Measurements from ENCODE around the gene NR1H2. TPM values are rescaled to one million over a fixed set of nuclear protein-coding genes. Genes with fewer than 3 reads are reported as not detected.
"Not testable (repeated sequence)": the region's sequence is repeated elsewhere in the genome, so short reads cannot be mapped to it uniquely, and the experiment has no call there.

The NR1H2 gene
- total RNA-seq, 2 experiments from 2014 or later, result 81.6 to 82.8 TPM

DNA sequence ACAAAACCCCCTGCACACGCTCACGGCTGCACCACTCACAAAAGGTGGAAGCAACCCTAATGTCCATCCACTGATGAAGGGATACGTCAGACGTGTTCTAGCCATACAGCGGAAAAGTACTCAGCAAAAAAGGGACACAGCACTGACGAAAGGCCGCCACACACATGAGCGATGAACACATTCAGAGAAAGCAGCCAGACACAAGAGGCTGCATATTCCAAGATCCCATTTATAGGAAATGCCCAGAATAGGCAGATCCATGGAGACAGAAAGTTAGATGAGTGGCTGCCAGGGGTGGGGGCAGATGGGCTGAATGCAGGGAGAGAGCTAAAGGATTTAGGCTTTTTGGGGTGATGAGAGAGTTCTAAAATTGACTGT, 11.6 kb downstream of the NR1H2 start:
- ATAC-seq (ENCODE audit: low read depth) (no peak), DNase-seq (no peak)
- peaks cover 27% of the 10 kb centered on the region for H3K4me1 Mint-ChIP-seq
- no peaks in the 10 kb centered on the region for H3K27me3 Mint-ChIP-seq
- peaks cover 25% of the 10 kb centered on the region for H3K36me3 Mint-ChIP-seq
- H3K9me3 Mint-ChIP-seq, result no peaks in the 10 kb centered on the region
- no peak overlapping the region for H3K27ac Mint-ChIP-seq
- POLR2A ChIA-PET, result no interaction called here
- H3K4me3 Mint-ChIP-seq, result no peak overlapping the region

DNA sequence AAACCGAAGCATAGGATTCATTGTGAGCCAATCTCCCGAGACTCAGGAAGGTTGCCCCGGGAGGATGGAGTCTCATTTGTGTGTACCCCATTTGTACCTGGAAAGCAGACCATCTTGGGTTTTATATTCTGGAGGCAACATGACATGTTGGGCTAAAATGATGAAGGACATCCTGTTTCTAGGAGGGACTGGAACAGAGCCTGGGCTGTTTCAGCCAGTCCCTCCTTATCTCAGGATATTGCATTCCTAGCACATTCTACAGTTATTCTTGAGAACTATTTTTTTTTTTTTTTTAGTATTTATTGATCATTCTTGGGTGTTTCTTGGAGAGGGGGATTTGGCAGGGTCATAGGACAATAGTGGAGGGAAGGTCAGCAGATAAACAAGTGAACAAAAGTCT, 14.0 kb downstream of the NR1H2 start:
- Mint-ChIP-seq H3K36me3 (peaks cover 26% of the 10 kb centered on the region), H3K4me1 (peaks cover 14% of the 10 kb centered on the region)
- not testable (repeated sequence) for H3K4me3 Mint-ChIP-seq; H3K27ac Mint-ChIP-seq; H3K9me3 Mint-ChIP-seq; DNase-seq; ATAC-seq (ENCODE audit: low read depth); H3K27me3 Mint-ChIP-seq
- POLR2A ChIA-PET, result interaction anchor here (0.7 kb wide), 1 partner anchor 880 kb away, joined by 3 read pairs; no protein-coding TSS in a partner anchor

DNA sequence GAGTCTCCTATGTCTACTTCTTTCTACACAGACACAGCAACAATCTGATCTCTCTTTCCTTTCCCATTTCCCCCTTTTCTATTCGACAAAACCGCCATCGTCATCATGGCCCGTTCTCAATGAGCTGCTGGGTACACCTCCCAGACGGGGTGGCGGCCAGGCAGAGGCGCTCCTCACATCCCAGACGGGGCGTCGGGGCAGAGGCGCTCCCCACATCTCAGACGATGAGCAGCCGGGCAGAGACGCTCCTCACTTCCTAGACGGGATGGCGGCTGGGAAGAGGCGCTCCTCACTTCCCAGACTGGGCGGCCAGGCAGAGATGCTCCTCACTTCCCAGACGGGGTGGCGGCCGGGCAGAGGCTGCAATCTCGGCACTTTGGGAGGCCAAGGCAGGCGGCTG, 14.7 kb downstream of the NR1H2 start:
- ATAC-seq (ENCODE audit: low read depth); DNase-seq: not testable (repeated sequence)
- H3K36me3 Mint-ChIP-seq, result peaks cover 26% of the 10 kb centered on the region

DNA sequence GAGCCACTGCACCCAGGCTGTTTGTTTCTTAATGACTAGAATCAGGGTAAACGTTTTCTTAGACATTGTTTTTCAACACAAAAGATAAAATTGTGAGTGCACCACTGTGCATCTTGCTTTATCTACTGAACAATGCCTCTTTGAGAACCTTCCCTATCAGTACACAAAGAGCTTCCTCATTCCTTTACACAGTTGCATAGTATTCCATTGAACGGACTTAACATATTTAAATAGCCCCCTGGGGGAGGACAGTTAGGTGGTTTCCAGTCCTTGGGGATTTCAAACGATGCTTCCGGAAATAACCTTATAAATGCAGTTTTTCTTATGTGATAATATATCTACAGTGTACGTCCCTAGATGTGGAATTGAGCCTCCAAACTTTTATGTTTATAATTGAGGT, 16.5 kb downstream of the NR1H2 start:
- Mint-ChIP-seq H3K9me3 (no peaks in the 10 kb centered on the region), H3K4me3 (no peak overlapping the region), H3K36me3 (peaks cover 23% of the 10 kb centered on the region), H3K4me1 (peaks cover 4% of the 10 kb centered on the region), H3K27ac (no peak overlapping the region), H3K27me3 (no peaks in the 10 kb centered on the region)
- DNase-seq (no peak), ATAC-seq (ENCODE audit: low read depth) (no peak)
- POLR2A ChIA-PET, result no interaction called here

More for the DNA sequence above, 14.7 kb downstream of the NR1H2 start:
- H3K27me3 Mint-ChIP-seq, H3K4me3 Mint-ChIP-seq, H3K9me3 Mint-ChIP-seq, POLR2A ChIA-PET, H3K27ac Mint-ChIP-seq: not testable (repeated sequence)
- H3K4me1 Mint-ChIP-seq, result peaks cover 12% of the 10 kb centered on the region

DNA sequence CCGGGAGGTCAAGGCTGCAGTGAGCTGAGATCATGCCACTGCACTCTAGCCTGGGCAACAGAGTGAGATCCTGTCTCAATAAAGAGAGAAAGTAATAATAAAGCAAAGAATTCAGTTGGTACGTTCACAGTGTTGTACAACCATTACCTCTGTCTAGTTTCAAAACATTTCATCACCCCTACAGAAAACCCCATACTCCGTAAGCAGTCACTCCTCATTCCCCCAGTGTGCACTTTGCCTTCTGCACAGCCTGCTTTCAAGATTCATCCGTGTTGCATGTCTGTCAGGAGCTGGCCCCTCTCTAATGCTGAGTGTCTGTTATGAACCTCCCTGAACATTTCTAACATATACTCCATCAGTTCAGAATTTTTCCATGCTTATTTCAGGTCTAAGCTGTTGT, 17.3 kb downstream of the NR1H2 start:
- H3K4me1 Mint-ChIP-seq, result peaks cover 1% of the 10 kb centered on the region
- H3K36me3 Mint-ChIP-seq, result peaks cover 21% of the 10 kb centered on the region
- POLR2A ChIA-PET, result interaction anchor here (1.1 kb wide), 1 partner anchor 9 kb away, joined by 3 read pairs; the partner anchor contains the start of gene POLD1
- H3K4me3 Mint-ChIP-seq, result no peak overlapping the region
- no peak for ATAC-seq (ENCODE audit: low read depth)
- no peaks in the 10 kb centered on the region for H3K27me3 Mint-ChIP-seq
- H3K27ac Mint-ChIP-seq, result no peak overlapping the region
- DNase-seq, result no peak
- no peaks in the 10 kb centered on the region for H3K9me3 Mint-ChIP-seq

DNA sequence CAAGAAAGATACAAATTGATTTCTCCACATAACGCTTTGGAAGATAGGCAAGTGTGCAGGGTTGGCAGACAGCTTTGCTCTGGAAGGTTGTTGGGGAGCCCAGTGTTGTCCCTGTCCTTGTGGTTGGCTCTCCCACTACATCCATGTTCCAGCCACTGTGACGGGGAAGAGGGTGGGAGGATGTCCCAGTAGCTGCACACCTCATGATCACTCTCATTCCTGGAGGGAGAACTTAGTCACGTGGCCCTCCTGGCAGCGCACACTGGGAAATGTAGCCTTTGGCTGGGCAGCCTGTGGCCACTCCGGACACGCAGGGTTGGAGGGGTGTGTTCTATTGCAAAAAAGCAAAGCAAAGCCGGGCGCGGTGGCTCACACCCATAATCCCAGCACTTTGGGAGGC, 17.8 kb downstream of the NR1H2 start:
- Mint-ChIP-seq H3K4me3 (no peak overlapping the region), H3K36me3 (peaks cover 21% of the 10 kb centered on the region), H3K27me3 (no peaks in the 10 kb centered on the region), H3K27ac (no peak overlapping the region), H3K9me3 (no peaks in the 10 kb centered on the region), H3K4me1 (peaks cover 1% of the 10 kb centered on the region)
- ATAC-seq (ENCODE audit: low read depth) (no peak), DNase-seq (no peak)
- POLR2A ChIA-PET, result interaction anchor here (1.1 kb wide), 1 partner anchor 10 kb away, joined by 3 read pairs; the partner anchor contains the start of gene POLD1

DNA sequence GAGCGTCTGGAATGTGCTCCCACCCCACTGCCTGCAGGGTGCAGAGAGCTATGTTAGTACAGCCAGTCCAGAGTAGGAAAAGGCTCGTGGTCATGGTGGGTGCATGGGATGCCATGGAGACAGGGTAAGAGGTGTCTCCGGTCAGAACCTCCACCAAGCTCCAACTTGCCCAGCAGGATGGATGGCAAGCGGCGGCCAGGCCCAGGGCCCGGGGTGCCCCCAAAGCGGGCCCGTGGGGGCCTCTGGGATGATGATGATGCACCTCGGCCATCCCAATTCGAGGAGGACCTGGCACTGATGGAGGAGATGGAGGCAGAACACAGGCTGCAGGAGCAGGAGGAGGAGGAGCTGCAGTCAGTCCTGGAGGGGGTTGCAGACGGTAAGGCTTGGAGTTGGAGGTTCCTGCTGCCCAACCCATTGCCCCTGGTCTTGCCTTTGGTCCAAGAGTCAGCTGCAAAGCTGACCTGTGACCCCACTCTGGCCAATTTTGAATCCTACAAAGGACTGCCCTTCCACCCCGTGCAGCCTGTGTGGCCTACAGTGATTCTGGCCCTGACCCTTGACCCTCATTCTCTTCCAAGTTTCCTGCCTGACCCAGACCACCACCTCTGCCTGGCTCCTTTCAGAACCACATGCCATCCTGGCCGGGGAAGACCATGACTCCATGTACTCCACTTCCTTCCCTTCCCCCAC, 22.6 kb downstream of the NR1H2 start:
- Mint-ChIP-seq H3K27ac (no peak overlapping the region), H3K27me3 (no peaks in the 10 kb centered on the region), H3K4me3 (no peak overlapping the region), H3K9me3 (no peaks in the 10 kb centered on the region), H3K36me3 (peaks cover 11% of the 10 kb centered on the region), H3K4me1 (no peaks in the 10 kb centered on the region)
- POLR2A ChIA-PET, result interaction anchor here (0.5 to 0.6 kb wide), 2 partner anchors 29 to 87 kb away, joined by 3 to 4 read pairs; no protein-coding TSS in a partner anchor
- DNase-seq (no peak), ATAC-seq (ENCODE audit: low read depth) (no peak)

DNA sequence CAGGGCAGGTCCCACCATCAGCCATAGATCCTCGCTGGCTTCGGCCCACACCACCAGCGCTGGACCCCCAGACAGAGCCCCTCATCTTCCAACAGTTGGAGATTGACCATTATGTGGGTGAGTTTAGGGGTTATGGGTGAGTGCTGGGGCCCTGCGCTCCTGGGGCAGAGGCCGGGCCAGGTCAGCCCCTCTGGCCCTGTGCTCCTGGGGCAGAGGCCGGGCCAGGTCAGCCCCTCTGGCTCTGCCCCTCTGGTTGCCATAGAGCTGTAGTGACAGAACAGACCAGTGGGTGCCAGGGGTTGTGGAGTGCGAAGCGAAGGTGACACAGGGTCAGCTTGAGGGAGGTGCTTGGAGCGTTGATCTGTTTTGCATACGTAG, 23.1 kb downstream of the NR1H2 start:
- H3K27me3 Mint-ChIP-seq, result no peaks in the 10 kb centered on the region
- ATAC-seq (ENCODE audit: low read depth) (no peak), DNase-seq (no peak)
- H3K36me3 Mint-ChIP-seq, result peaks cover 11% of the 10 kb centered on the region
- H3K9me3 Mint-ChIP-seq, result no peaks in the 10 kb centered on the region
- no peaks in the 10 kb centered on the region for H3K4me1 Mint-ChIP-seq
- POLR2A ChIA-PET, result interaction anchor here (0.6 to 0.7 kb wide), 2 partner anchors 23 to 28 kb away, joined by 4 read pairs; partner anchors contain the start of gene NR1H2
- no peak overlapping the region for H3K4me3 Mint-ChIP-seq
- no peak overlapping the region for H3K27ac Mint-ChIP-seq

DNA sequence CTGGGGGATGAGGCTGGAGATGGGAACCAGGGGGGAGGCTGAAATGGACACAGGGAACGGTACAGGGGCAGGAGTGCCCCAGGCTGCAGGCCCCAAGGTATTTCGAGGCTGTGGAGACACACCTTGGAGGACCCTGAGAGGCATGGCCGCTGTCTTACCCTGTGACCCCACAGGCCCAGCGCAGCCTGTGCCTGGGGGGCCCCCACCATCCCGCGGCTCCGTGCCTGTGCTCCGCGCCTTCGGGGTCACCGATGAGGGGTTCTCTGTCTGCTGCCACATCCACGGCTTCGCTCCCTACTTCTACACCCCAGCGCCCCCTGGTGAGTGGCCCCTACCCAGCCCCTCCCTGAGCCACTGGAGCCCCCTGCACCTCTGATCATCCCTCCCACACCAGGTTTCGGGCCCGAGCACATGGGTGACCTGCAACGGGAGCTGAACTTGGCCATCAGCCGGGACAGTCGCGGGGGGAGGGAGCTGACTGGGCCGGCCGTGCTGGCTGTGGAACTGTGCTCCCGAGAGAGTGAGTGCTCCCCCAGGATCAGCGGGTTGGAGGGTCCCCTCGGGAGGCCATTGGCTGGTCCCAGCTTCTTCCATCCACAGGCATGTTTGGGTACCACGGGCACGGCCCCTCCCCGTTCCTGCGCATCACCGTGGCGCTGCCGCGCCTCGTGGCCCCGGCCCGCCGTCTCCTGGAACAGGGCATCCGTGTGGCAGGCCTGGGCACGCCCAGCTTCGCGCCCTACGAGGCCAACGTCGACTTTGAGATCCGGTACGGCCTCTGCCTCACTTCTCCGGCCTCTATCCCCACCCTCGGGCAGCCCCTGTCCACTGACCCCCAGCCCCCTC, 25.6 kb downstream of the NR1H2 start:
- no peak for DNase-seq
- no peak for ATAC-seq (ENCODE audit: low read depth)
- Mint-ChIP-seq H3K9me3 (no peaks in the 10 kb centered on the region), H3K27me3 (no peaks in the 10 kb centered on the region), H3K4me1 (no peaks in the 10 kb centered on the region), H3K27ac (no peak overlapping the region), H3K4me3 (no peak overlapping the region), H3K36me3 (peaks cover 15% of the 10 kb centered on the region)
- POLR2A ChIA-PET, result no interaction called here

DNA sequence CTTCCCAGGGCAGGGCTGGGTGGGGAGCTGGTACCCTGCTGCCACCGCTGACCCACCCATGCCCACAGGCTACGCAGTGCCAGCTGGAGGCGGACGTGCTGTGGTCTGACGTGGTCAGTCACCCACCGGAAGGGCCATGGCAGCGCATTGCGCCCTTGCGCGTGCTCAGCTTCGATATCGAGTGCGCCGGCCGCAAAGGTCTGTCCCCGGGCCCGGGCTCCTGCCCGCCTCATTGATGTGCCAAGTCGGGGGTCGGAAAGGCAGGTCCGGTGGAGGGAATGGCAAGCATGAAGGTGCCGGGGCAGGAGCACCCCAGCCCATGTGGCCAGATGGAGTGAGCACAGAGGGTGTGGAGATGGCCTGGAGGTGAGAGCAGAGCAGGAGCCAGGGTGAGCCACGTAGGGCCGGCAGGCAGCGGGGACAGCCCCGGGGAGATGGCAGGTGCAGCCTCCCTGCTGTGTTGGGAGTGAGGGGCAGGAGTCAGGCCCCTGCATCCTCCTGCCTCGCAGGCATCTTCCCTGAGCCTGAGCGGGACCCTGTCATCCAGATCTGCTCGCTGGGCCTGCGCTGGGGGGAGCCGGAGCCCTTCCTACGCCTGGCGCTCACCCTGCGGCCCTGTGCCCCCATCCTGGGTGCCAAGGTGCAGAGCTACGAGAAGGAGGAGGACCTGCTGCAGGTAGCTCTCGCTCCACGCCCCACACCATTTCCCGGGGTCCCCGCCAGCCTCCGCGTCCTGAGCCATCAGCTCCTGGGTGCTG, 26.5 kb downstream of the NR1H2 start:
- POLR2A ChIA-PET, result no interaction called here
- Mint-ChIP-seq H3K36me3 (peaks cover 17% of the 10 kb centered on the region), H3K9me3 (no peaks in the 10 kb centered on the region), H3K4me1 (no peaks in the 10 kb centered on the region), H3K27me3 (no peaks in the 10 kb centered on the region), H3K4me3 (no peak overlapping the region), H3K27ac (no peak overlapping the region)
- DNase-seq (no peak), ATAC-seq (ENCODE audit: low read depth) (no peak)

DNA sequence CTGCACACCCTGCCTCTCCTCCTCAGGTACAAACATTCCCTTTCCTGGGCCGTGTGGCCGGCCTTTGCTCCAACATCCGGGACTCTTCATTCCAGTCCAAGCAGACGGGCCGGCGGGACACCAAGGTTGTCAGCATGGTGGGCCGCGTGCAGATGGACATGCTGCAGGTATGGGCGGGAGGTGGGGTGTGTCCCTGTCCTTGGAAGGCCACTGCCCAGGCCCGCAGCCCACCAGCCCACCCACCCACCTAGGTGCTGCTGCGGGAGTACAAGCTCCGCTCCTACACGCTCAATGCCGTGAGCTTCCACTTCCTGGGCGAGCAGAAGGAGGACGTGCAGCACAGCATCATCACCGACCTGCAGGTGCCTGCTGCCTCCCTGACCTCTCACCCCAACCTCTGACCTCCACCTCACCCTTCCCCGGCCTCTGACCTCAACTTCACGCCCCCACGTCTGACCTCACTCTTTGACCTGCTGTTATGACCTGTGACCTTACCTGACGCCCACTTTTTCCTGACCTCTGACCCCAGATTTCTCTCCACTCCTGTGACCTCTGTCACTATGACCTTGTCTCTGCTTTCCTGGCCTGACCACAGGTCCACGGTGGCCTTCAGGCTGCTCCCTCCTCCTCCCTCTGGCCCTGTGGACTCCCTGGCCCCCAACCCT, 30.0 kb downstream of the NR1H2 start:
- no peak for ATAC-seq (ENCODE audit: low read depth)
- Mint-ChIP-seq H3K4me3 (no peak overlapping the region), H3K36me3 (peaks cover 17% of the 10 kb centered on the region), H3K9me3 (no peaks in the 10 kb centered on the region), H3K27ac (no peak overlapping the region), H3K4me1 (no peaks in the 10 kb centered on the region), H3K27me3 (no peaks in the 10 kb centered on the region)
- no peak for DNase-seq
- POLR2A ChIA-PET, result no interaction called here

DNA sequence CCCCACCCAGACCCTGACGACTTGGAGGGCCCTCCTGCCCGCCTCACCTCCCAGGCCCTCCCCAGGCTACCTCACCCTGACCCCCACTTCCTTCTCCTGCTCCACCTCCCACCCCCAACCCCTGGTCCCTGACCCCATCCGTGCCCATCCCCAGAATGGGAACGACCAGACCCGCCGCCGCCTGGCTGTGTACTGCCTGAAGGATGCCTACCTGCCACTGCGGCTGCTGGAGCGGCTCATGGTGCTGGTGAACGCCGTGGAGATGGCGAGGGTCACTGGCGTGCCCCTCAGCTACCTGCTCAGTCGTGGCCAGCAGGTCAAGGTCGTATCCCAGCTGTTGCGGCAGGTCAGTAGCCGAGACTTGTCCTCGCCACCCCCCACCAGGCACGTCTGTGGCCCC, 30.6 kb downstream of the NR1H2 start:
- H3K4me1 Mint-ChIP-seq, result no peaks in the 10 kb centered on the region
- no peaks in the 10 kb centered on the region for H3K9me3 Mint-ChIP-seq
- ATAC-seq (ENCODE audit: low read depth), result no peak
- POLR2A ChIA-PET, result interaction anchor here (0.6 kb wide), 1 partner anchor 104 kb away, joined by 4 read pairs; the partner anchor contains the start of gene JOSD2
- H3K27ac Mint-ChIP-seq, result no peak overlapping the region
- DNase-seq, result no peak
- H3K27me3 Mint-ChIP-seq, result no peaks in the 10 kb centered on the region
- peaks cover 21% of the 10 kb centered on the region for H3K36me3 Mint-ChIP-seq
- H3K4me3 Mint-ChIP-seq, result no peak overlapping the region

DNA sequence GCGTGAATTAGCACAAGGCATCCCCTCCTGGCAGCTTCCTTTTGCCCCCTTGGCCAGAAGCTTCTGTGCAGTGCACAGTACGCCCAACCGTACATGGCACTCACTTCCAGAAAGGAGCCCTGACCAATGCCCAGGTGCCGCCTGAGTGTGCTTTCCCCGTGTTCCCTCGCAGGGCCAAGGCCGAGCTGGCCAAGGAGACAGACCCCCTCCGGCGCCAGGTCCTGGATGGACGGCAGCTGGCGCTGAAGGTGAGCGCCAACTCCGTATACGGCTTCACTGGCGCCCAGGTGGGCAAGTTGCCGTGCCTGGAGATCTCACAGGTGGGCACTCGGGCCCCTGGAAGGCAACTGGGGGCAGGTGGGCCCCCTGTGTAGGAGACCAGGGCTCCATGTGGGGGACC, 33.1 kb downstream of the NR1H2 start:
- H3K36me3 Mint-ChIP-seq, result peaks cover 17% of the 10 kb centered on the region
- H3K27ac Mint-ChIP-seq, result no peak overlapping the region
- no peak overlapping the region for H3K4me3 Mint-ChIP-seq
- DNase-seq (no peak), ATAC-seq (ENCODE audit: low read depth) (no peak)
- no peaks in the 10 kb centered on the region for H3K27me3 Mint-ChIP-seq
- H3K9me3 Mint-ChIP-seq, result no peaks in the 10 kb centered on the region
- H3K4me1 Mint-ChIP-seq, result no peaks in the 10 kb centered on the region
- POLR2A ChIA-PET, result no interaction called here

Measured in activated naive CD8-positive, alpha-beta T cell treated with anti-CD3 and anti-CD28 coated beads, Interleukin-2, amount 10 ng/mL, durations not matched to agents 7 days and 5 days (primary cell).